Gastroesophageal sphincter (tissue), 3 donors: Measurements from ENCODE around the gene TPGS2.

Source experiments
- POLR2AphosphoS5 ChIP-seq: sonication (generic); formaldehyde crosslinking; IDR thresholded peaks from one replicate; pipeline ENCODE4 v1.6.1; 2017; ENCODE audit warnings: antibody characterized with exemption
- TF ChIP-seq, protein P1 (sequence below), 4 experiments: fragments of 200-600 bp in 2 of 4; fragments of 450-650 bp in 2 of 4; sonication (generic) in 1 of 4; IDR thresholded peaks; one replicate each; pipeline ENCODE4 v1.5.1; 2017 to 2019; ENCODE audit warnings: antibody characterized with exemption in 4 of 4, mild to moderate bottlenecking in 2 of 4, moderate library complexity in 2 of 4

- TF ChIP-seq, protein P1, sequence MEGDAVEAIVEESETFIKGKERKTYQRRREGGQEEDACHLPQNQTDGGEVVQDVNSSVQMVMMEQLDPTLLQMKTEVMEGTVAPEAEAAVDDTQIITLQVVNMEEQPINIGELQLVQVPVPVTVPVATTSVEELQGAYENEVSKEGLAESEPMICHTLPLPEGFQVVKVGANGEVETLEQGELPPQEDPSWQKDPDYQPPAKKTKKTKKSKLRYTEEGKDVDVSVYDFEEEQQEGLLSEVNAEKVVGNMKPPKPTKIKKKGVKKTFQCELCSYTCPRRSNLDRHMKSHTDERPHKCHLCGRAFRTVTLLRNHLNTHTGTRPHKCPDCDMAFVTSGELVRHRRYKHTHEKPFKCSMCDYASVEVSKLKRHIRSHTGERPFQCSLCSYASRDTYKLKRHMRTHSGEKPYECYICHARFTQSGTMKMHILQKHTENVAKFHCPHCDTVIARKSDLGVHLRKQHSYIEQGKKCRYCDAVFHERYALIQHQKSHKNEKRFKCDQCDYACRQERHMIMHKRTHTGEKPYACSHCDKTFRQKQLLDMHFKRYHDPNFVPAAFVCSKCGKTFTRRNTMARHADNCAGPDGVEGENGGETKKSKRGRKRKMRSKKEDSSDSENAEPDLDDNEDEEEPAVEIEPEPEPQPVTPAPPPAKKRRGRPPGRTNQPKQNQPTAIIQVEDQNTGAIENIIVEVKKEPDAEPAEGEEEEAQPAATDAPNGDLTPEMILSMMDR (IDR thresholded peaks at IDR 0.05), result no peak
- no peak for TF ChIP-seq POLR2AphosphoS5
Observed at GRCh38 chr18:36759167-36759776, 69.5 kb downstream of the TPGS2 start.
